ENCODE data around the gene EIF3J. TPM values are rescaled to one million over a fixed set of nuclear protein-coding genes. Genes with fewer than 3 reads are reported as not detected.

EIF3J gene
- polyA plus RNA-seq, 1 donor from 2014 or later, result 52.9 TPM

DNA sequence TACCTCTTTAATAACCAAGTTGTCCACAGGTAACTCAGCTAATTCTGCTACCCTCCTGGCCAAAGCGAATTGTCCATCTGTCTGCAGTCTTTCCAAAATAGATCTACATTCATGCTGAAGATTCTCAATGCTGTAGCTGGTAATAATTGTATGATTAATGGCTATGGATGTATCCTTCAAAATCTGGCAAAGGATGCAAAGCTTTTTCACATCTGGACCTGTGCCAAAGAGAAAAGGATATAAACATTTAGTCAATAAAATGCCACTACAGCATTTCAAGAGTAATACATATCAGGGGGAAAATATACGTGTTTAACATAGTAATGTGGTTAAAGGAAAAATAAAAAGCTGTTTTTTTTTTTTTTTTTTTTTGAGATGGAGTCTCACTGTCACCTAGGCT is 48.7 kb downstream of the EIF3J start:
- no peak overlapping the region for H3K9ac ChIP-seq (ENCODE audit: low read length)
- peaks cover 11% of the 10 kb centered on the region for H3K36me3 ChIP-seq (ENCODE audit: insufficient read depth, low read length)
- no peaks in the 10 kb centered on the region for H3K79me2 ChIP-seq (replicated peaks; ENCODE audit: insufficient read depth, low read length)
- H3K4me3 ChIP-seq (ENCODE audit: low read length), result no peak overlapping the region
- no peaks in the 10 kb centered on the region for H3F3A ChIP-seq (ENCODE audit: insufficient read depth, low read length, poor library complexity, severe bottlenecking)
- no peaks in the 10 kb centered on the region for H3K9me2 ChIP-seq (ENCODE audit: insufficient read depth, low read length)
- no peak overlapping the region for H3K4me2 ChIP-seq (ENCODE audit: low read length)
- no peaks in the 10 kb centered on the region for H3K9me3 ChIP-seq (ENCODE audit: low read length)
- no peak overlapping the region for H3K27ac ChIP-seq (ENCODE audit: low read length)
- no peak overlapping the region for H2AFZ ChIP-seq (ENCODE audit: low read depth, low read length)
- TF ChIP-seq RAD21 (conservative IDR thresholded peaks at IDR 0.05) (no peak), EZH2 (IDR thresholded peaks at IDR 0.05; ENCODE audit: borderline replicate concordance, insufficient read depth, low read length, poor library complexity, severe bottlenecking) (no peak), TAF1 (IDR thresholded peaks at IDR 0.05; ENCODE audit: low read depth) (no peak), MXI1 (conservative IDR thresholded peaks at IDR 0.05; ENCODE audit: poor library complexity, severe bottlenecking) (no peak), EP300 (conservative IDR thresholded peaks at IDR 0.05; ENCODE audit: poor library complexity, severe bottlenecking) (no peak), SMC3 (conservative IDR thresholded peaks at IDR 0.05; ENCODE audit: poor library complexity) (no peak), POLR2AphosphoS5 (IDR thresholded peaks at IDR 0.05) (no peak)
- TF ChIP-seq, protein P1, sequence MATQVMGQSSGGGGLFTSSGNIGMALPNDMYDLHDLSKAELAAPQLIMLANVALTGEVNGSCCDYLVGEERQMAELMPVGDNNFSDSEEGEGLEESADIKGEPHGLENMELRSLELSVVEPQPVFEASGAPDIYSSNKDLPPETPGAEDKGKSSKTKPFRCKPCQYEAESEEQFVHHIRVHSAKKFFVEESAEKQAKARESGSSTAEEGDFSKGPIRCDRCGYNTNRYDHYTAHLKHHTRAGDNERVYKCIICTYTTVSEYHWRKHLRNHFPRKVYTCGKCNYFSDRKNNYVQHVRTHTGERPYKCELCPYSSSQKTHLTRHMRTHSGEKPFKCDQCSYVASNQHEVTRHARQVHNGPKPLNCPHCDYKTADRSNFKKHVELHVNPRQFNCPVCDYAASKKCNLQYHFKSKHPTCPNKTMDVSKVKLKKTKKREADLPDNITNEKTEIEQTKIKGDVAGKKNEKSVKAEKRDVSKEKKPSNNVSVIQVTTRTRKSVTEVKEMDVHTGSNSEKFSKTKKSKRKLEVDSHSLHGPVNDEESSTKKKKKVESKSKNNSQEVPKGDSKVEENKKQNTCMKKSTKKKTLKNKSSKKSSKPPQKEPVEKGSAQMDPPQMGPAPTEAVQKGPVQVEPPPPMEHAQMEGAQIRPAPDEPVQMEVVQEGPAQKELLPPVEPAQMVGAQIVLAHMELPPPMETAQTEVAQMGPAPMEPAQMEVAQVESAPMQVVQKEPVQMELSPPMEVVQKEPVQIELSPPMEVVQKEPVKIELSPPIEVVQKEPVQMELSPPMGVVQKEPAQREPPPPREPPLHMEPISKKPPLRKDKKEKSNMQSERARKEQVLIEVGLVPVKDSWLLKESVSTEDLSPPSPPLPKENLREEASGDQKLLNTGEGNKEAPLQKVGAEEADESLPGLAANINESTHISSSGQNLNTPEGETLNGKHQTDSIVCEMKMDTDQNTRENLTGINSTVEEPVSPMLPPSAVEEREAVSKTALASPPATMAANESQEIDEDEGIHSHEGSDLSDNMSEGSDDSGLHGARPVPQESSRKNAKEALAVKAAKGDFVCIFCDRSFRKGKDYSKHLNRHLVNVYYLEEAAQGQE (IDR thresholded peaks at IDR 0.05; ENCODE audit: borderline replicate concordance), result no peak
- TF ChIP-seq, protein P2, sequence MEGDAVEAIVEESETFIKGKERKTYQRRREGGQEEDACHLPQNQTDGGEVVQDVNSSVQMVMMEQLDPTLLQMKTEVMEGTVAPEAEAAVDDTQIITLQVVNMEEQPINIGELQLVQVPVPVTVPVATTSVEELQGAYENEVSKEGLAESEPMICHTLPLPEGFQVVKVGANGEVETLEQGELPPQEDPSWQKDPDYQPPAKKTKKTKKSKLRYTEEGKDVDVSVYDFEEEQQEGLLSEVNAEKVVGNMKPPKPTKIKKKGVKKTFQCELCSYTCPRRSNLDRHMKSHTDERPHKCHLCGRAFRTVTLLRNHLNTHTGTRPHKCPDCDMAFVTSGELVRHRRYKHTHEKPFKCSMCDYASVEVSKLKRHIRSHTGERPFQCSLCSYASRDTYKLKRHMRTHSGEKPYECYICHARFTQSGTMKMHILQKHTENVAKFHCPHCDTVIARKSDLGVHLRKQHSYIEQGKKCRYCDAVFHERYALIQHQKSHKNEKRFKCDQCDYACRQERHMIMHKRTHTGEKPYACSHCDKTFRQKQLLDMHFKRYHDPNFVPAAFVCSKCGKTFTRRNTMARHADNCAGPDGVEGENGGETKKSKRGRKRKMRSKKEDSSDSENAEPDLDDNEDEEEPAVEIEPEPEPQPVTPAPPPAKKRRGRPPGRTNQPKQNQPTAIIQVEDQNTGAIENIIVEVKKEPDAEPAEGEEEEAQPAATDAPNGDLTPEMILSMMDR (IDR thresholded peaks at IDR 0.05; ENCODE audit: poor library complexity, severe bottlenecking), result no peak
- no peaks in the 10 kb centered on the region for H3K27me3 ChIP-seq (ENCODE audit: insufficient read depth, low read depth, low read length)
- no peaks in the 10 kb centered on the region for H4K20me1 ChIP-seq (ENCODE audit: insufficient read depth)

DNA sequence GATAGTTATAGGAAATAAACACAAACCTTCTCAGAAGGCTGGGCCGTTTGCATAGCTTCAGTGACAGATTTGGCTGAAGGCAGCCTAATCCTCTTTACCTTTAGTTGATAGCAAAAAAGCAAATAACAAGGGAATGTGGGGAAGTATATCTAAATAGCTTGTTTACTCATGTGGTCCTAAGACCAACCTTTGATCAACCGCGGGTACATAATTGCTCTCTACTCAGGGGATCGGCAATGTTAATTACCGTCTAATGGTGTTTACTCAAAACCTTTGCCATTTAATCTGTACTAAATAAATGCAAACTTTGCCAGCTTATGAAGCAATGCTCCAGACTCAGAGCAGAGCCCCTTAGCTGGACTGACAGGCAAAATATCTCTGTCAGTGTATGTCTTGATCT is 51.6 kb downstream of the EIF3J start:
- Histone ChIP-seq H3K9me2 (ENCODE audit: insufficient read depth, low read length) (no peaks in the 10 kb centered on the region), H3K79me2 (replicated peaks; ENCODE audit: insufficient read depth, low read length) (no peaks in the 10 kb centered on the region), H4K20me1 (ENCODE audit: insufficient read depth) (no peaks in the 10 kb centered on the region), H3K9me3 (ENCODE audit: low read length) (no peaks in the 10 kb centered on the region), H3K4me3 (ENCODE audit: low read length) (no peak overlapping the region), H3K27ac (ENCODE audit: low read length) (no peak overlapping the region), H2AFZ (ENCODE audit: low read depth, low read length) (no peak overlapping the region), H3K9ac (ENCODE audit: low read length) (no peak overlapping the region), H3K4me2 (ENCODE audit: low read length) (no peak overlapping the region), H3F3A (ENCODE audit: insufficient read depth, low read length, poor library complexity, severe bottlenecking) (no peaks in the 10 kb centered on the region), H3K36me3 (ENCODE audit: insufficient read depth, low read length) (peaks cover 10% of the 10 kb centered on the region), H3K27me3 (ENCODE audit: insufficient read depth, low read depth, low read length) (no peaks in the 10 kb centered on the region)
- TF ChIP-seq TAF1 (IDR thresholded peaks at IDR 0.05; ENCODE audit: low read depth) (no peak), SMC3 (conservative IDR thresholded peaks at IDR 0.05; ENCODE audit: poor library complexity) (no peak), POLR2AphosphoS5 (IDR thresholded peaks at IDR 0.05) (no peak)

DNA sequence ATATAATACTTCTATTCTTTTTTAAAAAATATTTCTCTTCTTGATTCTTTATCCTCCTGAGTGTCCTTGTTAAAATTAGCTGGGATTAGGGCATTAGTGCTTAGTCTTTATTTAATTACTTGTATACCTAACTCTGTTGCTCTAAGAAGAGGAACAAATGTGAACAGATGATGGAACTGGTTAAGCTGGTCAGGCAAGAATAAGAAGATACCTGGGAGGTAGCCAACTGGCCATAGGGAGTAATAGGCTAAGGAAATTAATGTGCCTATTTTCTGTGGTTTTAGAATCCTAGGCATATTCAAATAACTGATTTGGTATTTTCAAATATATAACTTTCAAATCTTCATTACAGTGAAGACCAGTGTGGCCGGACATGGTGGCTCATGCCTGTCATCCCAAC is 54.4 kb downstream of the EIF3J start:
- H3K9me3 ChIP-seq (ENCODE audit: low read length), result no peaks in the 10 kb centered on the region
- TF ChIP-seq TAF1 (IDR thresholded peaks at IDR 0.05; ENCODE audit: low read depth), result no peak
- TF ChIP-seq MXI1 (conservative IDR thresholded peaks at IDR 0.05; ENCODE audit: poor library complexity, severe bottlenecking), result no peak
- no peak for TF ChIP-seq POLR2AphosphoS5 (IDR thresholded peaks at IDR 0.05)
- TF ChIP-seq EZH2 (IDR thresholded peaks at IDR 0.05; ENCODE audit: borderline replicate concordance, insufficient read depth, low read length, poor library complexity, severe bottlenecking), result no peak
- TF ChIP-seq, protein P2 (IDR thresholded peaks at IDR 0.05; ENCODE audit: poor library complexity, severe bottlenecking), result no peak
- no peak for TF ChIP-seq SMC3 (conservative IDR thresholded peaks at IDR 0.05; ENCODE audit: poor library complexity)
- no peaks in the 10 kb centered on the region for H3K79me2 ChIP-seq (replicated peaks; ENCODE audit: insufficient read depth, low read length)

More for the DNA sequence above, 54.4 kb downstream of the EIF3J start:
- H3K4me3 ChIP-seq (ENCODE audit: low read length), result no peak overlapping the region
- H4K20me1 ChIP-seq (ENCODE audit: insufficient read depth), result no peaks in the 10 kb centered on the region
- H3K27ac ChIP-seq (ENCODE audit: low read length), result no peak overlapping the region
- peaks cover 6% of the 10 kb centered on the region for H3K36me3 ChIP-seq (ENCODE audit: insufficient read depth, low read length)
- H3K4me2 ChIP-seq (ENCODE audit: low read length), result no peak overlapping the region
- H3F3A ChIP-seq (ENCODE audit: insufficient read depth, low read length, poor library complexity, severe bottlenecking), result no peaks in the 10 kb centered on the region
- no peaks in the 10 kb centered on the region for H3K9me2 ChIP-seq (ENCODE audit: insufficient read depth, low read length)
- H3K9ac ChIP-seq (ENCODE audit: low read length), result no peak overlapping the region
- no peak overlapping the region for H2AFZ ChIP-seq (ENCODE audit: low read depth, low read length)
- H3K27me3 ChIP-seq (ENCODE audit: insufficient read depth, low read depth, low read length), result no peaks in the 10 kb centered on the region
